Lower leg skin (tissue), 3 donors: ENCODE results near the gene CAAP1.

Experiments used
- CTCF ChIP-seq, 3 donors: fragments of 450-650 bp; IDR thresholded peaks; one replicate each; pipeline ENCODE4 v1.5.1; 2016; ENCODE audit warnings: antibody characterized with exemption in 3 of 3, mild to moderate bottlenecking in 3 of 3, moderate library complexity in 2 of 3
- POLR2A ChIP-seq, 2 donors: fragments of 450-650 bp; IDR thresholded peaks; one replicate each; pipeline ENCODE4 v1.6.1; 2016 to 2017; ENCODE audit warnings: antibody characterized with exemption in 2 of 2, mild to moderate bottlenecking in 1 of 2, moderate library complexity in 1 of 2

- TF ChIP-seq CTCF (IDR thresholded peaks at IDR 0.05) (no peak), POLR2A (IDR thresholded peaks at IDR 0.05) (no peak)
Observed at GRCh38 chr9:26863074-26863473, 29.5 kb downstream of the CAAP1 start.
